ENCODE measurements around the gene ANKMY2.

DNA sequence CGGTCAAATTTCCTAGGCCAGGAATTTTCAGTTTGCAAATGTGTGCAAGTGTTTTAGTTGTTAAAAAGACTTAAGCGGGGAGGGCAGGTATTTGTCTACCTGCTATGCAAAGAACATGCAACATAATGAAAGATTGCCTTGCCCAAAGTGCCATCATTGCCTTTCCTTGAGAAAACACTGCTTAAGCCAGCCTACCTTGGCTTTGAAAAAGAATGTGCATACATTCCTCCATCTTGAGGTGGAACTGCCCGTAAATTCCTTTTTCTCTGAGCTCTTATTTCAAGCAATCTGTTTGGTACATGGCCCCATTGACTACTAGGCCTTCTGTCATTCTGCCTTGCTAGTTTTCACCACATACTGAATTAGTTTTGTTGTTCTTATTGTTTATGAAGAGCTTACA, 29.7 kb upstream of the ANKMY2 start:
- TF ChIP-seq CTCF (IDR thresholded peaks at IDR 0.05; ENCODE audit: low read depth, low read length) (no peak), POLR2A (IDR thresholded peaks at IDR 0.05; ENCODE audit: extremely low read depth, insufficient read length) (no peak), MAX (IDR thresholded peaks at IDR 0.05; ENCODE audit: low read depth, low read length) (no peak), MYC (IDR thresholded peaks at IDR 0.05; ENCODE audit: low read depth, low read length) (no peak)

Measured in NB4 (cell line).